Hepatocyte (in vitro differentiated cells): ENCODE measurements around the gene CDH18. TPM values are rescaled to one million over a fixed set of nuclear protein-coding genes. Genes with fewer than 3 reads are reported as not detected.

ENCODE experiments used
- DNase-seq: peaks from one replicate; pipeline ENCODE4 v3.0.0-alpha.2; 2016; ENCODE audit warnings: low spot score
- H2AFZ ChIP-seq: fragments of 200-600 bp; sonication (generic); 2 replicates; pipeline ENCODE4 v1.6.0; 2016; ENCODE audit warnings: antibody characterized with exemption, mild to moderate bottlenecking
- H3K27ac ChIP-seq: fragments of 200-600 bp; sonication (generic); 2 replicates; pipeline ENCODE4 v1.5.1; 2016; ENCODE audit warnings: mild to moderate bottlenecking
- H3K27me3 ChIP-seq: fragments of 200-600 bp; sonication (generic); 2 replicates; pipeline ENCODE4 v1.6.1; 2016
- H3K36me3 ChIP-seq: fragments of 200-600 bp; sonication (generic); replicated peaks from 2 replicates; pipeline ENCODE4 v1.5.1; 2016; ENCODE audit warnings: low read depth; ENCODE audit not compliant: insufficient read depth
- H3K4me1 ChIP-seq: fragments of 200-600 bp; sonication (generic); 2 replicates; pipeline ENCODE4 v1.5.1; 2016; ENCODE audit warnings: mild to moderate bottlenecking, moderate library complexity; ENCODE audit not compliant: insufficient read depth
- H3K4me2 ChIP-seq: fragments of 200-600 bp; sonication (generic); 2 replicates; pipeline ENCODE4 v1.6.0; 2016
- H3K4me3 ChIP-seq: fragments of 200-600 bp; sonication (generic); 2 replicates; pipeline ENCODE4 v1.5.1; 2016; ENCODE audit warnings: mild to moderate bottlenecking
- H3K79me2 ChIP-seq: fragments of 200-600 bp; sonication (generic); 2 replicates; pipeline ENCODE4 v1.6.0; 2017; ENCODE audit warnings: mild to moderate bottlenecking
- H3K9me2 ChIP-seq: fragments of 200-600 bp; sonication (generic); replicated peaks from 2 replicates; pipeline ENCODE4 v1.6.0; 2017; ENCODE audit warnings: mild to moderate bottlenecking; ENCODE audit not compliant: insufficient read depth
- H3K9me3 ChIP-seq: fragments of 200-600 bp; sonication (generic); 2 replicates; pipeline ENCODE4 v1.5.1; 2016; ENCODE audit warnings: low read depth, mild to moderate bottlenecking
- H4K20me1 ChIP-seq: fragments of 200-600 bp; sonication (generic); 2 replicates; pipeline ENCODE4 v1.6.0; 2016; ENCODE audit warnings: mild to moderate bottlenecking; ENCODE audit not compliant: insufficient read depth, poor library complexity, severe bottlenecking
- CTCF ChIP-seq: fragments of 200-600 bp; sonication (generic); IDR thresholded peaks from 2 replicates; pipeline ENCODE4 v1.5.1; 2016; ENCODE audit warnings: antibody characterized with exemption, mild to moderate bottlenecking; ENCODE audit not compliant: poor library complexity
- EZH2 ChIP-seq: fragments of 200-600 bp; sonication (generic); IDR thresholded peaks from 2 replicates; pipeline ENCODE4 v1.6.1; 2016; ENCODE audit warnings: antibody characterized with exemption, mild to moderate bottlenecking, borderline replicate concordance
- EZH2phosphoT487 ChIP-seq: fragments of 200-600 bp; sonication (generic); IDR thresholded peaks from one replicate; pipeline ENCODE4 v1.6.1; 2018; ENCODE audit warnings: antibody characterized with exemption, mild to moderate bottlenecking, low read depth, moderate library complexity; ENCODE audit not compliant: unreplicated experiment, severe bottlenecking
- WGBS: methylation state at CpG from one replicate; pipeline ENCODE4 v1.1.6; 2016; ENCODE audit warnings: low lambda C conversion rate; ENCODE audit errors: missing lambda C conversion rate; 5-methylcytosine and 5-hydroxymethylcytosine counted together
- polyA plus RNA-seq: library from polyadenylated mRNA; unstranded; fragments of >200 nt; fragmentation: Nextera tagmentation; extraction: Ambion mirVana; gene quantifications from 2 replicates; pipeline ENCODE4 v1.2.1, GENCODE V29; 2016
- total RNA-seq: library from RNA; depleted of rRNA; stranded (reverse); fragments of >200 nt; gene quantifications from 2 replicates; pipeline ENCODE4 v1.2.3, GENCODE V29; 2014

Gene CDH18
- total and polyA plus RNA-seq, 2 experiments from 2014 or later, result 0.71 to 1.5 TPM

- Histone ChIP-seq H3K36me3 (no peaks in the 10 kb centered on the region), H3K9me3 (no peaks in the 10 kb centered on the region), H3K4me3 (no peak overlapping the region), H3K27ac (no peak overlapping the region), H3K4me2 (no peak overlapping the region), H3K4me1 (no peaks in the 10 kb centered on the region), H4K20me1 (no peaks in the 10 kb centered on the region), H3K79me2 (no peaks in the 10 kb centered on the region), H3K27me3 (no peaks in the 10 kb centered on the region), H3K9me2 (no peaks in the 10 kb centered on the region), H2AFZ (no peak overlapping the region)
- no peak for DNase-seq
- WGBS, result 33% methylated on average over 1 of the region's 1 CpG
- TF ChIP-seq EZH2 (no peak), CTCF (no peak), EZH2phosphoT487 (no peak)
Observed at GRCh38 chr5:19767987-19768386, 220.0 kb downstream of the CDH18 start.

- Histone ChIP-seq H3K79me2 (no peaks in the 10 kb centered on the region), H3K27me3 (no peaks in the 10 kb centered on the region), H3K9me3 (no peaks in the 10 kb centered on the region), H2AFZ (no peak overlapping the region), H3K4me1 (no peaks in the 10 kb centered on the region), H4K20me1 (no peaks in the 10 kb centered on the region), H3K27ac (no peak overlapping the region), H3K36me3 (no peaks in the 10 kb centered on the region), H3K4me3 (no peak overlapping the region), H3K9me2 (no peaks in the 10 kb centered on the region), H3K4me2 (no peak overlapping the region)
- DNase-seq, result no peak
- TF ChIP-seq EZH2 (no peak), EZH2phosphoT487 (no peak), CTCF (no peak)
- WGBS, result 90% methylated on average over 2 of the region's 2 CpGs
Observed at GRCh38 chr5:19753579-19753978, 234.4 kb downstream of the CDH18 start.

GRCh38 chr5:19751326-19751725, 236.7 kb downstream of the CDH18 start:
- no peaks in the 10 kb centered on the region for H3K27me3 ChIP-seq
- no peaks in the 10 kb centered on the region for H3K79me2 ChIP-seq
- TF ChIP-seq CTCF (no peak), EZH2 (no peak), EZH2phosphoT487 (no peak)
- H2AFZ ChIP-seq, result no peak overlapping the region
- H3K27ac ChIP-seq, result no peak overlapping the region
- H3K4me2 ChIP-seq, result no peak overlapping the region
- no peaks in the 10 kb centered on the region for H3K4me1 ChIP-seq
- no peak for DNase-seq
- H3K36me3 ChIP-seq, result no peaks in the 10 kb centered on the region
- no peaks in the 10 kb centered on the region for H3K9me3 ChIP-seq
- H3K4me3 ChIP-seq, result no peak overlapping the region
- H4K20me1 ChIP-seq, result no peaks in the 10 kb centered on the region
- no peaks in the 10 kb centered on the region for H3K9me2 ChIP-seq

GRCh38 chr5:19745247-19745646, 242.8 kb downstream of the CDH18 start:
- no peak for TF ChIP-seq EZH2phosphoT487
- no peak for TF ChIP-seq EZH2
- no peak for TF ChIP-seq CTCF
- H2AFZ ChIP-seq, result no peak overlapping the region
- 49% methylated on average over 3 of the region's 3 CpGs for WGBS
- H3K27me3 ChIP-seq, result no peaks in the 10 kb centered on the region
- no peaks in the 10 kb centered on the region for H3K36me3 ChIP-seq
- no peaks in the 10 kb centered on the region for H3K79me2 ChIP-seq
- no peak overlapping the region for H3K27ac ChIP-seq
- no peak overlapping the region for H3K4me2 ChIP-seq
- no peak for DNase-seq
- H3K4me3 ChIP-seq, result no peak overlapping the region
- H4K20me1 ChIP-seq, result no peaks in the 10 kb centered on the region
- H3K4me1 ChIP-seq, result no peaks in the 10 kb centered on the region
- H3K9me2 ChIP-seq, result no peaks in the 10 kb centered on the region
- H3K9me3 ChIP-seq, result no peaks in the 10 kb centered on the region
